GM19043 (cell line): ENCODE results near the gene SOS2.

ENCODE experiments used
- ATAC-seq: cut with Tn5 transposase; IDR thresholded peaks from one replicate; pipeline ENCODE4 v1.9.1; 2021; ENCODE audit warnings: low read depth; ENCODE audit not compliant: unreplicated experiment

Gene SOS2

DNA sequence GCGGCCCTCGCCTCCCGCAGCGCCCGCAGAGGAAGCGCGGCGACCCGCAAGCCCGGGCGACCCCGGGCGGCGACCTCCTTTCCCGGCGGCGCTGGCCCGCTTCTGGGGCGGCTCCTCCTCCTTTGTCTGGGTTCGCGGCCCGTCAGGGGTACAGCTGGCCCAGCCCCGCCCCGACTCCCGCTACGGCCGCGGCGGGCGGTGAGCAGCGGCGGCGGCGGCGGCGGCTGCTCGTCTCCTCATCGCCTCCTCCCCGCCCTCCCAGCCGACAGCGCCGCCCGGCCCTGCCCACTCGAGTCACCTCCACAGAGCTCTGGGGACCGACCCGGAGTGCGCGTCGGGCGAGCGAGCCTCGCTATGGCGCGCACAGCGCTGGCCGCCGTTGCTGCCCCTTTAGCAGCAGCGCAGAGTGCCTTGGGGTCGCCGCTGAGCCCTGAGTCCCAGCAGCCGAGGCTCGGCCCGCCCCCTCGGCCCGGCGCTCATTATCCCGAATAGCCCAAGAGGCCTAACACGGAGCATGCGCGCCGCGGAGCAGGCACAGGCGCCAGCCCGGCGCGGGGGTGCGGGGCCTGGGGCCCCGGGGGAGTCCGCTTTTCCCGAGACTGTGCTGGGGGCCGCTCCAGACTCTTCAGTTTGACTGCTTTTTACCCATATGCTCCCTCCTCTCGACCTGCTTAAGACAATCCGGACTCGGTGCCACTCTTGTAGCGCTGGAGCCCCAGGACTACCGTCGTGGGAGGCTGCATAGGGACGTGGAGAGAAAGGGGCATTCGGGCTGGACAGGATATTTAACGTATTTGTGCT, at the start of gene SOS2:
Gene SOS2, minus strand, starts transcription at position 104 of the 801 bp plus-strand sequence. CDS start 295 bp downstream, outside the sequence.
- ATAC-seq: peak; percentile 75

DNA sequence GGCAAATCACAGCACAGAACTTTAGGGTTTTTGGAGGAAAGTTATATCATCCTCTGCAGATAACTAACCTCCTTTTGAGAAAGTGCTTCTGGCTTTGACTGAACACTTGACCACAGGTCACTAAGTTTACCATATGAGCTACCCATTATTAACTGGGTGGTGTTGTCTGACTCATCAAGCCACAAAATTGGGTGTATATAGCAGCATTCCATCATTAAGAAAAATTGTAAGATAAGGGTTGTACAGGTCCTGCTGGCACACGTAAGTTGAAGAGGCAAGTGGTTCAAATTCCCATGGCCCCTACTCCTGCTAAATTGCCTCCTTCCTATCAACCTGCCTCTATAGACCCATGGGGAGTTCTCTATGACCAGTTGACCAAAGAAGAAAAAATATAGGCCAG, 41.1 kb upstream of the SOS2 start:
- ATAC-seq: no peak

DNA sequence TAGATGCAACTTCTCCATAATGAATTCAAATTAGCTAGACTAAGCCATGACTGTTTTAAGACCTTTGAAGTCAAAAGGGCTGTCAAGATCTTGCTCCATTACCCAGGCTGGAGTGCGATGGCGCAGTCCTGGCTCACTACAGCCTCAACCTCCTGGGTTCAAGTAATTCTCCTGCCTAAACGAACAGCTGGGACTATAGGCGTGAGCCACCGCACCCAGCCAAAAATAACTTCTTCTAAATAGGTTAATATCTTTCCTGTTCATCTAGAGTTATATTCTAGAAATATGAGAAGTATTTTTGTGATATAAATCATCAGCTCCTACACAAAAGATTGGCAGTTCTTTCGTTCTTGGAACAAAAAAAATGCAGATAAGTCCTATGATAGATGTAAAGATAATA, 39.6 kb upstream of the SOS2 start:
- no peak for ATAC-seq

DNA sequence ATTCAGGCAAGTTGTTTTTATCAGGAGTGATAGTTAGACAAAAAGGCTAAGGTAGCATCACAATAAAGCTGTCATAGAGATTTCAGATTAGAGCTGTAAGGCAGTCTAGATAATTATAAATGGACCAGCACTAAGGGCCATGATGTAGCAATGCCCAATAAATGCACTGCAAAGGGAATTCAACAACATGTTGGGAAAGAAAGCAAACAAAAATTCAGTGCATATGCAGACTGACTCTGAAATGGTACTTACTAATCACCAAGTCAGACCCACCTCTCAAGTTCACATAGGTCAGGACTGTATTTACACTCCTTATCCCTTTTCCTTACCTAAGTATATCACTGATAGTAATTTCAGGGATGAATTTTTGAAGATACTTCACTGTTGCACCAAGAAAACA, 33.7 kb upstream of the SOS2 start:
- ATAC-seq: no peak

DNA sequence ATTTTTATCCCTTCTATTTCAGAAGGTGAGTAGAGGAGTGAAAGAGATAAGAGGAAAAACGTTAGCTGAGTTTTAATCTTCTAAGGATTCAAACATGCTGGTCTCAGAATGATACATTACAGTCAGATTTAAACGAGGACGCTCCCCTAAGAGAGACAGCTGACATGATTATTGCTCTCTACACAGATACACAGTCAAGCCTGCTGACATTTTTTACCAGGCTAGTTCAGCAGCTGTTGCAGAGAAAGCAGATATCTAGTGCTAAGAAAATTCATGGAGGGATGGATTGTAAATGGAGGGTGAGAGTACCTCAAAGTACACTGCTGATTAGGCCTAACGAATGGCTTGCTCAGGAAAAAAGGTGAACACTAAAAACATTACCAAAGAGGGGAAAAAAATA, 31.9 kb upstream of the SOS2 start:
- ATAC-seq: no peak

DNA sequence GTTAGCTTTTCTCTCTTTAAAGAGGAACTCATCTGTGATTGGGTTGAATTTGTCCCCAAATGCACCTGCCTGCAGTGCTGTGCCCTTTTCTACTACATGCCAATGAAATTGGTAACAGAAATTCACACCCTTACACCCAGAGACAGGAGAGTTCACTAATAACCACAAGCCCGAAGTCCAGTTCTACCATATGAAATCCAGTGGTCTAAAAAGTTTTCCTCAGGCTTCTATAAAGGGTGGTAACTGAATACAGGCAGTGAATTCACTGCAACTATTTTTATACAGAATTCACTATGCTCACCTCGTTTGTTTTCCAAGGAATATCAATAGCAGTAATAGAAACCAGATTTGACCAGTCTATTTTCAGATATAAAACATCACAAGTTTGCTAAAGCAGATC, 31.5 kb upstream of the SOS2 start:
- ATAC-seq: no peak

DNA sequence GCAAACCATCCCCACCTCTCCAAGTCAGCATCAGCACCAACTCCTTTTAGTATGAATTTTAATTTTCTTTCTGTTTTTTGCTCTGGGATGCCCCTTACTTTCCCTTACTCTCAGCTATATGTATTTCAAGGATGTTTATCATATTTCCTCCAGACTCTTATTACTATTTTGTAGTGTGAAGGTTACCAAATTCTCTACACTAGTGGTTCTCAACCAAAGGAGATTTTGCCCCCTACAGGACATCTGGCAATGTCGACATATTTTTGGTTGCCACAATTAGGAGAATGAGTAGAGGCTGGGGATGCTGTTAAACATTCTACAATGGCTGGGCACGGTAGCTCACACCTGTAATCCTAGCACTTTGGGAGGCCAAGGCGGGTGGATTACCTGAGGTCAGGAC, 29.1 kb upstream of the SOS2 start:
- ATAC-seq: no peak

DNA sequence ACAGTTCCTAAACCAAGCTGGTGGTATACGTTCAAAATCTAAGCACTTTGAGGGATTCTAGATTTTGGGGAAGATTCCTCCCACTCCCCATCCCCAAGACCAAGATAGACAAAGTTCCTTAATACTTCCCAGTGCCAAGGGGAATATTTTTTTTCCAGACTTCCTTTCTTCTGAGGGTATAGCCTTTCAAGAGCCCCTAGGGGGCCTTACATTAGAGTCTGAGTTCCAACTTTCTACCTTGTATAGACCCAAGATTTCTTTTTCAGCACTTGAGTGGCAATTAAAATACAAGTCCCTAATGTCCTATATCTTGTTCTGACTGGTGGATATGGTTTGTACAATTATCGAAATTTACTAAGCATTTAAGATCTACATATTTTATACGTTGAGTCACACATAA, 28.7 kb upstream of the SOS2 start:
- no peak for ATAC-seq

DNA sequence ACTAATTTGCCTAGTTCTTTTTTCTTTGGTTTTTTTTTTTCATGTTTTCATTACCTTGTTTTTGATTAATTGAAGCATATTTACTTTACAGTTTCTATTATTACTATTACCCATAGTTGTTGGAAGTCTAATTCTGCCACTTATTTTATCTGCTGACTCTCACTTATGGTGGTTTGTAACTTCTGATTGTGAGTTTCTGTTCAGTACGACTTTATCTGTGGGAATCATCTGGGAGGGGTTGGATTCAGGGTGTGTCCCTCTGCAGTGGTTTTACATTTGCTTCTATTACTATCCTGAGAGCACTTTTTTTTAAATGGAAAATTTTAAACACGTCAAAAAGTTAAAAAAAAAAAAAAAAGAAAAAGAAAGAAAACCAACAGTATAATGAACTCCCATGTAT, 26.4 kb upstream of the SOS2 start:
- ATAC-seq: no peak

DNA sequence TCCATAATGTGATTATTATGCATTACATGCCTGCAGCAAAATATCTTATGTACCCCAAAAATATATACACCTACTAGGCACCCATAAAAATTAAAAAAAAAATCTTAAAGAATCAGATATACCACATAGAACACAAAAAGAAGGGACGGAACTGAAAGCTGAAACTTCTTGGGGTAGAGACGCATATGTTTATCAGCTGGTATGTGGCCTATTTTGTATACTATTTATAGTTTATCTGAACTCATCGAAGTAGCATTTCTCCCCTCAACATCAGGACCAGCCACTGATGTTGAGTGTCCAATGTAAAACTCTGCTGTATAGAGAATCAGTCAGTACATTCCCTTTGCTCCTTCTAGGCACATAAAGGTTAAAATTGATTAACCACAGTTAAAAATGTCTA, 22.9 kb upstream of the SOS2 start:
- ATAC-seq: no peak

DNA sequence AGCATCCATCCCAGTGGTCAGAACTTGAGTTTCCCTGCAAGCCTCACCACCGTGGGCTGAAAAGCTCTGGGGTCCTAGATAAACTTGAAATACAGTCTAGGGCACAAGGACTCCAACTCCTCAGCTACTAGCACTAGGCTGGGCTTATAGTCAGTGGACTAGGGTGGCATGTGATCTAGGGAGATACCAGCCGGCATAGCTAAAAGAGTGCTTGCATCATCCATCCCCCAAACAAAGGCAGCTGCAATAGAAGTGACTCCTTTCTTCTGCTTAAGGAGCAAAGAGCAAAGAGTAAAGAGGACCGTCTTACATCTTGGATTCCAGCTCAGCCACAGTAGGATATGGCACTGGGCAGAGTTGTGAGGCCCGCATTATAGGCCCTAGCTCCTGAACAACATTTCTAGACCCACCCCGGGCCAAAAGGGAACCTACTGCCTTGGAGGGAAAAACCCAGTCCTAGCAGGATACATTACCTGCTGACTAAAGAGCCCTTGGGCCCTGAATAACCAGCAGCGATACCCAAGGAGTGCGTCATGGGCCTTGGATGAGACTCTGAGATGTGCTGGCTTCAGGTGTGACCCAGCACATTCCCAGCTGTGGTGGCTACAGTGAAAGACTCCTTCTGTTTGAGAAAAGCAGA, 17.9 kb upstream of the SOS2 start:
- ATAC-seq: no peak

DNA sequence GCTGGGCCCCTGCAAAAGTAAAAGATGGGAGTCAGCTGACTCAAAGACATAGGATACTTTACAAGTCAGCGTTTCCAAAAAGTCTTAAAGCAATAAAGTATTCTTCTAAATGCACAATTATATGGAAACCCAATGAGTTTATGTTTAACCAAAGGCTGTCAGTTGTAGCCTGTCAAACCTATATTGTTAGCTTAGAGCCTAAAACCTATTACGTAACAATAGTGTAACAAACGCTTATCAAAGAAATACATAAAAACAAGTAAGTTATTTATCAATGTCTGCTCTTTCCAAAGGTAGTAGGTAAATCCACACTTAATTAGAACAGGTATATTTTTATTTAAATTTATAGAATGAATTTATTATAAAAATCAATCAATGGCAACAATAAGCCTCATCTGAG, 15.9 kb upstream of the SOS2 start:
- no peak for ATAC-seq

DNA sequence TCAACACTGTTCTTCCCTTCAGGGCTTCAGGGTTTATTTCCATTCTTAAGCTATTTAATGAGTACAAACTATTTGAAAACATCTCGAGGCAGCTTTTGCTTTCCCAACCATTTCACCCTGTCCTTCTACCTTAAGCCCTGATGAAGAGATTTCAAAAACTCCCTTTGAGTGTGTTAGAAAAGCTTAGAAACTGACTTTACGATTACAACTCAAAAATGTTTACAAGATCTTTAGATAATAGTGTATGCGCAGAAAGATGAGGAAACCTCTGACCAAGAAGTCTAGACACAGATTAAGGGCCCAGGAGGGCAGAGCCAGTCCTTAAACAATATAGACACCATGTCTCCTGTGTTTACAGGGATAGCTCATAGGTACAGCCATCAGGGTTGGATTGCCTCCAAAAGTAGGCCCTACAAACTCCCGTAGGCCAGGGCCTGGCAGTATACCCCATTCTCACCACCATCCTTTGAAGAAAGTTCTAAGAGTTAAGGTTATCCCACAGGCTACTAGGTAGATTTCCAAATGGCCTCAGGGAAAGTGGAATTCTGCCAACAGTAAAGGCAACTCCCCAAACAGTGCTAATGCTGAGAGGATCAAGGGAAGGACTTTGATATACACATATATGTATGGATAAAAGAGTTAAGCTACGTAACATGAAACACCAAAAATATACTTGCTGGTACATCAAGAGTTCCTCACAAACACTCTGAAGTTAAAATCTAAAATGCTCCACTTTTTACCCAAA, 11.4 kb upstream of the SOS2 start:
- ATAC-seq: no peak

DNA sequence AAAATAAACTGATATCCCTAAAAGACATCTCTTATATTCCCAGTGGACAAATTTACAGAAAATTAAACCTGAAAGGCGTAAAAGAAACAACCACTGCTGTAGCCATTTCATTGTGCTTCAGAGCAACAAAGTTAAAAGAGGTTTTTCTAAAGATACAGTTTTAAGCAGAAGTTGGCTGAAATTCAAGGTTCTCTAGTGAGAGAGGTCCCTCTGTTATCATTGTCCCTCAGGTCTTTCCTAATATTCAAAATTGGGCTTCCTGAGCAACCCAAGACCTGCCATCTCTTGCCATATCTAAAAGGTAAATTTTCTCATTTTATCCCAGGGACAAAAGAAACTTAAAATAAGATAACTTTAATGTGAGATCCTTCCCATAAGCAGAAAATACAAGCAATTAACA, 10.7 kb upstream of the SOS2 start:
- ATAC-seq: no peak

DNA sequence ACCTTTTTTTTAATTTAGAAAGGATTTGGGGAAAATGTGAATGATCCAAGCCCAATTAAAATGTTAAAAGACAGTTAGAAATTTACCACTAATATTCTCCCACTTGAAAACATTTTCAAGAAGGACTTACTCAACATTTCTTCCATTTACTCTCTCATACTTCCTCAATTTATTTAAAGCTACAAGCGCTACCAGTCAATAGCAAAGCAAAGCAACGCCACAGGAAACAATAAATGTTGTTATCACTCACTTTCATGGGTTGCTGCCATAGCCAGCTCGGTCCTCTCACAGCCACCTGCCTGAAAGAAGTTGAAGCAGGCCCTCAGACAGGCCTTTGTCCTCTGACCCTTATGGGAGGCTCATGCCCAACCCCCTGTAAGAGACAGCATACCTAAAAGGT, 6.0 kb upstream of the SOS2 start:
- ATAC-seq: no peak

DNA sequence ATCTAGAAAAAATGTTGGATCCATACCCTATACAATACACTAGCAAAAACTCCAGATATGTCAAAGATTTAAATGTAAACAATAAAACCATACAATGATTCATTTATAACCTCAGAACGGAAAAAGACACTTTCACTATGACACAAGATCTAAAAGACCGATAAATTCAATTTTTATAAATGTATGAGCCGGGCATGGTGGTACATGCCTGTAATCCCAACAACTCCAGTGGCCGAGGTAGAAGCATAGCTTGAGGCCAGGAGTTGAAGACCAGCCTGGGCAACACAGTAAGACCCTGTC, 2.5 kb upstream of the SOS2 start:
- ATAC-seq: no peak

DNA sequence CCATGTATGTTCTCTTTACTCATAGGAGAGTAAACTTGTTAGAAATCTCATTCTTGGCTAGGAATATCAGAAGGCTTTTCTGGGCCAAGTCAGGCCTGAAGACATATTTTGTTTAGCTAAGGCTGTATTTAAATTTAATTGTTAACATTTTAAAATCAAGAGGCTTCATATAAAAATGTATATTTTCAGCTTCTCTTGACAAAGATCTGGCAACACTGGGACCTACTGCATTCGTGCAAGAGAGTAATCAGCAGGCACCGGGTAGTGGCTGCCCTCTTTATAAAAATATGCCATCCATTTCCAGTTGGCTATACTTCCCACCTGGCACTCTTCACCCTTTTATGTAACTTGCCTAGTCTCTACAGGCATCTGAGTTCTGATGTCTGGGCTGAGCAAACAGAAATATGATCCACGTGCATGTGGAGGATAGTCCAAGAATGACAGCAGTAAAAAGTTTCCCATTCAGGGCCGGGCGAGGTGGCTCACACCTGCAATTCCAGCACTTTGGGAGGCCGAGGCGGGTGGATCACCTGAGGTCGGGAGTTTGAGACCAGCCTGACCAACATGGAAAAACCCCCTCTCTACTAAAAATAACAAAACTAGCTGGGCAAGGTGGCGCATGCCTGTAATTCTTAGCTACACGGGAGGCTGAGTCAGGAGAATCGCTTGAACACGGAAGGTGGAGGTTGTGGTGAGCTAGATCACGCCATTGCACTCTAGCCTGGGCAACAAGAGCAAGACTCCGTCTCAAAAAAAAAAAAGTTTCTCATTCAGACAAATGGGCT, 2.0 kb upstream of the SOS2 start:
- ATAC-seq: no peak

DNA sequence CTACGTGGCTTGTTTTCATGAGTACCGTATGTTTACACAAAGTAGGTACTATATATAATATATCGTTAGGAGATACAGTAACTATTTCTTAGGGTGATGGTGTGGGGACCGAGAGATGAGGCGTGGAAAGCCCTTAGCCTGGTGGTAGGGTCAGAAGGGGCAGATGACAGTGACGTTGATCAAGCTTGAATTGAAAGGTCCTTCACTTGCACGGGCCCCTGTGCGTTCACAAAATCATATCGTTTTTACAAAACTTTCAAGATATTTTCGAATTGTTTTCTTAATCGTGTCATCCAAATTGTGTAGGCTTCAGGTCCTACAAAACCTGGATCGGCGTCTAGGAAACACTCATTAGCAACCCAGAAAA, 881 bp upstream of the SOS2 start:
- no peak for ATAC-seq

DNA sequence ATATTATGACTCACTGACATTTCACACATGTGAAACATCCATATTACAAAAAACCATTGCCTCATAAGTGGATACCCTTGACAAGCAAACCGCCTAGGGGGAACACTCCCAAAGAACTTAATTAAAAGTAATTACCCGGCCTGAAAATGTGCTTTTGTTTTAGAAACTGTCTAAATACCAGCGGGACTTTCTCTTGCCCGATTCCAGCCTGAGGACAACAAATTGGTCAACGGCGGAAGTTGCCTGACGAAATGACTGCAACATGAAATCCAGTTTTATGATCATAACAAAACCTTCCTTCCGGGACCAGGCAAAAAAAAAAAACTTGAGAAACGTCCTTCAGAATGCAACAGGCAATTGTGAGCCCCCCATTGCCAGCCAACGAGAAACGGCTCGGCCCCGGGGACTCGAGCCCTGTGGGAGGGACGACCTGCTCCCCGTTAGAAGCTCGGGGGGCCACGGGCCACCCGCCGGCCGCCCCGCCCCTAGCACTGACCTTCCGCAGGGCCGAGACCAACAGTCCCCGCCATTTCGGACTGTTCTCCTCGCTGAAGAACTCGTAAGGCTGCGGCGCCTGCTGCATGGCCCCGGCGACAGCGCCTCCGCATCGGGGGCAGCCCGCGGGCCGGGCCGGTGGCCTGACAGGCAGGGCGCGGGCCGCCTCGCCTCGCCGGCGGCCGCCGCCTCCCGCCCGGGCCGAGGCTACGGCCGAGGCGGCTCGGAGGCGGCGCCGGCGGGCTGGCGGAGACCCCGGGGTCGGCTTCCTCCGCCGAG, 490 bp downstream of the SOS2 start:
- peak; percentile 29 for ATAC-seq

DNA sequence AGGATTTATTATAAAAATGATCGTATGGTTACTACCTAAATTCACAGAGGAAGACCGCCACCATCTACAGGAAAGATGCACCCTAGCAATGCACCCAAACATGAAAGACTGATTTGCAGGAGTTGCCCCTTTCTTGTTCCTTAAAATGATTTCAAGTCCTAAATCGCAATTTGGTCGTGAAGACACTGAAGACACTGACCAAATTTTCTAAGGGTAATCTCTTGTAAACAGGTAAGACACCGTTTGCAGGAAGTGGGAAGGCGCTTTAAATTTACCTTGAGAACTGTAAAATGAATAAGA, 1.0 kb downstream of the SOS2 start:
- ATAC-seq: no peak

DNA sequence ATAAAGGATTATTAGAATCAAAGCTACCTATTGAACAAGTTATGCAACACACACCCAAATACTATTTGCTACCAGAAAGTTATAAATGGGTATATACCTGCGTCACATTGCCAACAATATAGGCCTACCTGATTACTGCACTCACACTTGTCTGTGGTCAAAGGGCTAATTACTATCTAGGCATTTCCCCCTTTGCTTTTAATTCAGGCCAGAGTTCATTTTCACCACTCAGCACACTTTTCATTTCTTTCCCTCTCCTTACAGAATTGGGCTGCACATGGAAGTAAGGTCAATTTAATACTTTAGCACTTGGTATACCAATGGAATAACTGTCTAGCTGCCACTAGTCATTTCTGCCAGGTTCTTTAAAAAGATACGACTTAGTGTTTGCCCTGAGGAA, 1.7 kb downstream of the SOS2 start:
- ATAC-seq: no peak
